Mesendoderm (in vitro differentiated cells): ENCODE measurements around the gene TNKS2.

Source experiments
- DNase-seq: peaks from one replicate; pipeline ENCODE4 v3.0.0; 2013
- H2AK5ac ChIP-seq: 2 replicates; pipeline ENCODE4 v1.6.1; 2013; ENCODE audit warnings: low read length, inconsistent platforms
- H2BK120ac ChIP-seq: 2 replicates; pipeline ENCODE4 v1.6.1; 2013; ENCODE audit warnings: low read depth, mild to moderate bottlenecking, low read length, moderate library complexity, mixed read lengths
- H2BK15ac ChIP-seq: replicated peaks from 2 replicates; pipeline ENCODE4 v1.6.1; 2013; ENCODE audit warnings: low read depth, mild to moderate bottlenecking, moderate library complexity
- H2BK5ac ChIP-seq: 2 replicates; pipeline ENCODE4 v1.6.1; 2013; ENCODE audit warnings: low read length, inconsistent platforms
- H3K18ac ChIP-seq: 2 replicates; pipeline ENCODE4 v1.6.1; 2013; ENCODE audit warnings: mild to moderate bottlenecking, low read length, mixed read lengths
- H3K23ac ChIP-seq: one replicate; pipeline ENCODE4 v1.6.1; 2013; ENCODE audit warnings: low read length
- H3K27ac ChIP-seq: 2 replicates; pipeline ENCODE4 v1.5.1; 2013; ENCODE audit warnings: low read depth, mild to moderate bottlenecking, inconsistent platforms, low read length, moderate library complexity
- H3K27me3 ChIP-seq: 2 replicates; pipeline ENCODE4 v1.6.1; 2013; ENCODE audit warnings: low read length, control low read depth, mild to moderate bottlenecking, inconsistent platforms; ENCODE audit not compliant: insufficient read depth, poor library complexity
- H3K36me3 ChIP-seq: 2 replicates; pipeline ENCODE4 v1.6.1; 2013; ENCODE audit warnings: low read length, inconsistent platforms; ENCODE audit not compliant: control insufficient read depth, insufficient read depth
- H3K4ac ChIP-seq: one replicate; pipeline ENCODE4 v1.6.1; 2013; ENCODE audit warnings: low read depth, mild to moderate bottlenecking, low read length, moderate library complexity
- H3K4me1 ChIP-seq: 2 replicates; pipeline ENCODE4 v1.6.1; 2013; ENCODE audit warnings: low read depth, low read length, inconsistent platforms; ENCODE audit not compliant: control insufficient read depth
- H3K4me2 ChIP-seq: 2 replicates; pipeline ENCODE4 v1.6.1; 2013; ENCODE audit warnings: low read length
- H3K4me3 ChIP-seq: 2 replicates; pipeline ENCODE4 v1.5.1; 2013; ENCODE audit warnings: mild to moderate bottlenecking, low read length
- H3K56ac ChIP-seq: one replicate; pipeline ENCODE4 v1.6.1; 2013; ENCODE audit warnings: low read length
- H3K79me1 ChIP-seq: 2 replicates; pipeline ENCODE4 v1.6.1; 2013; ENCODE audit warnings: low read length, inconsistent platforms
- H3K79me2 ChIP-seq: 2 replicates; pipeline ENCODE4 v1.6.1; 2013; ENCODE audit warnings: mild to moderate bottlenecking, low read length; ENCODE audit not compliant: control insufficient read depth, insufficient read depth
- H3K9ac ChIP-seq: 2 replicates; pipeline ENCODE4 v1.6.1; 2013; ENCODE audit warnings: low read length, inconsistent platforms
- H4K5ac ChIP-seq: one replicate; pipeline ENCODE4 v1.6.1; 2013; ENCODE audit warnings: low read length
- H4K8ac ChIP-seq: one replicate; pipeline ENCODE4 v1.6.1; 2013; ENCODE audit warnings: low read depth, mild to moderate bottlenecking, control low read depth, low read length, moderate library complexity
- WGBS: extraction: QIAGEN DNeasy Blood & Tissue Kit; methylation state at CpG from one replicate; pipeline ENCODE4 v1.1.7; 2013; ENCODE audit warnings: low lambda C conversion rate, missing lambda C conversion rate; ENCODE audit not compliant: insufficient coverage; ENCODE audit errors: extremely low coverage; 5-methylcytosine and 5-hydroxymethylcytosine counted together

TNKS2 gene

GRCh38 chr10:91772869-91773268 is 25.4 kb upstream of the TNKS2 start:
- Histone ChIP-seq H3K79me1 (no peaks in the 10 kb centered on the region), H3K36me3 (no peaks in the 10 kb centered on the region), H3K56ac (no peak overlapping the region), H3K79me2 (no peaks in the 10 kb centered on the region), H3K23ac (no peak overlapping the region), H3K4me1 (no peaks in the 10 kb centered on the region), H2BK120ac (no peak overlapping the region), H2BK5ac (no peak overlapping the region), H3K9ac (no peak overlapping the region), H2AK5ac (no peak overlapping the region), H3K4ac (no peak overlapping the region), H3K4me2 (no peak overlapping the region), H4K5ac (no peak overlapping the region), H3K4me3 (no peak overlapping the region), H3K27me3 (no peaks in the 10 kb centered on the region), H3K27ac (no peak overlapping the region), H3K18ac (no peak overlapping the region), H4K8ac (no peak overlapping the region), H2BK15ac (no peak overlapping the region)
- no CpG with 5 or more reads among the region's 1 CpG for WGBS
- no peak for DNase-seq

- H3K56ac ChIP-seq = no peak overlapping the region
- no peaks in the 10 kb centered on the region for H3K4me1 ChIP-seq
- H2BK15ac ChIP-seq = no peak overlapping the region
- H2AK5ac ChIP-seq = no peak overlapping the region
- H3K9ac ChIP-seq = no peak overlapping the region
- H3K4ac ChIP-seq = no peak overlapping the region
- H3K18ac ChIP-seq = no peak overlapping the region
- no peaks in the 10 kb centered on the region for H3K79me1 ChIP-seq
- no peak overlapping the region for H3K4me2 ChIP-seq
- H4K5ac ChIP-seq = no peak overlapping the region
- H3K79me2 ChIP-seq = no peaks in the 10 kb centered on the region
- H3K23ac ChIP-seq = no peak overlapping the region
- no peak overlapping the region for H2BK120ac ChIP-seq
- DNase-seq = no peak
- WGBS = no CpG with 5 or more reads among the region's 2 CpGs
- H3K4me3 ChIP-seq = no peak overlapping the region
- no peak overlapping the region for H4K8ac ChIP-seq
- H2BK5ac ChIP-seq = no peak overlapping the region
- no peaks in the 10 kb centered on the region for H3K36me3 ChIP-seq
- H3K27me3 ChIP-seq = no peaks in the 10 kb centered on the region
- H3K27ac ChIP-seq = no peak overlapping the region
Observed at GRCh38 chr10:91774571-91774970, 23.7 kb upstream of the TNKS2 start.

GRCh38 chr10:91775731-91776130 is 22.5 kb upstream of the TNKS2 start:
- DNase-seq = no peak
- no peak overlapping the region for H3K27ac ChIP-seq
- H3K4me1 ChIP-seq = no peaks in the 10 kb centered on the region
- H3K18ac ChIP-seq = no peak overlapping the region
- H2BK15ac ChIP-seq = no peak overlapping the region
- H3K79me1 ChIP-seq = no peaks in the 10 kb centered on the region
- H3K79me2 ChIP-seq = no peaks in the 10 kb centered on the region
- H3K56ac ChIP-seq = no peak overlapping the region
- no peak overlapping the region for H3K9ac ChIP-seq
- H3K4ac ChIP-seq = no peak overlapping the region
- H3K4me3 ChIP-seq = no peak overlapping the region
- no peak overlapping the region for H4K5ac ChIP-seq
- H3K4me2 ChIP-seq = no peak overlapping the region
- WGBS = no CpG with 5 or more reads among the region's 2 CpGs
- H3K36me3 ChIP-seq = no peaks in the 10 kb centered on the region
- no peaks in the 10 kb centered on the region for H3K27me3 ChIP-seq
- H2BK120ac ChIP-seq = no peak overlapping the region
- no peak overlapping the region for H2BK5ac ChIP-seq
- H2AK5ac ChIP-seq = no peak overlapping the region
- H3K23ac ChIP-seq = no peak overlapping the region
- H4K8ac ChIP-seq = no peak overlapping the region

- Histone ChIP-seq H3K4me3 (no peak overlapping the region), H2BK5ac (no peak overlapping the region), H3K9ac (no peak overlapping the region), H3K4me2 (no peak overlapping the region), H4K5ac (no peak overlapping the region), H3K36me3 (no peaks in the 10 kb centered on the region), H3K4ac (no peak overlapping the region), H3K27ac (no peak overlapping the region), H3K18ac (no peak overlapping the region), H2BK120ac (no peak overlapping the region), H3K79me2 (no peaks in the 10 kb centered on the region), H3K79me1 (no peaks in the 10 kb centered on the region), H3K23ac (no peak overlapping the region), H2AK5ac (no peak overlapping the region), H4K8ac (no peak overlapping the region), H3K4me1 (no peaks in the 10 kb centered on the region), H3K56ac (no peak overlapping the region), H3K27me3 (no peaks in the 10 kb centered on the region), H2BK15ac (no peak overlapping the region)
- DNase-seq = no peak
- no CpG with 5 or more reads among the region's 3 CpGs for WGBS
Observed at GRCh38 chr10:91776266-91776665, 22.0 kb upstream of the TNKS2 start.

DNA sequence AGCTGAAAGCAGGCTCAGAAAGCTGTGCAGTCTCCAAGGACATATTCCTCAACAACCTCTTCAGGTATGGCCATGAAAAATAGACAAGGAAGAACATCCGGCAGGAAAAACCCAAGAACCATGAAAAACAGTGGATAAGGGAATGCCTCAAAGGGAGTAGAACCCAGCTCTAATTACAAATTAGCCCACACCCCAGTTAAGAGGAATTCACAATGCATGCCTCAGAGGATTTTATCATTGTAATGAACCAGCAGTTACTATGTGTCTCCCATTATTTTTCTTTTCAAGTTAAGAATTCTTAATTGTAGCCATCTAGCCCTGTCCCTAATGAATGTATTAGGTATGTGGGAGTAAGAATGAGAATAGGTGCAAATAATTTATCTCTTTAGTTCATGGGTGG is 19.7 kb upstream of the TNKS2 start:
- no peak overlapping the region for H4K8ac ChIP-seq
- WGBS = no CpG with 5 or more reads among the region's 1 CpG
- H2BK15ac ChIP-seq = no peak overlapping the region
- no peak overlapping the region for H2AK5ac ChIP-seq
- no peak overlapping the region for H3K4me3 ChIP-seq
- no peaks in the 10 kb centered on the region for H3K4me1 ChIP-seq
- H3K27ac ChIP-seq = no peak overlapping the region
- no peak overlapping the region for H3K56ac ChIP-seq
- no peak overlapping the region for H4K5ac ChIP-seq
- no peak overlapping the region for H3K9ac ChIP-seq
- no peak overlapping the region for H2BK120ac ChIP-seq
- H2BK5ac ChIP-seq = no peak overlapping the region
- no peak overlapping the region for H3K4ac ChIP-seq
- no peaks in the 10 kb centered on the region for H3K79me2 ChIP-seq
- H3K4me2 ChIP-seq = no peak overlapping the region
- no peaks in the 10 kb centered on the region for H3K36me3 ChIP-seq
- no peak overlapping the region for H3K23ac ChIP-seq
- H3K27me3 ChIP-seq = no peaks in the 10 kb centered on the region
- no peak overlapping the region for H3K18ac ChIP-seq
- H3K79me1 ChIP-seq = no peaks in the 10 kb centered on the region
- DNase-seq = peak; percentile 13

DNA sequence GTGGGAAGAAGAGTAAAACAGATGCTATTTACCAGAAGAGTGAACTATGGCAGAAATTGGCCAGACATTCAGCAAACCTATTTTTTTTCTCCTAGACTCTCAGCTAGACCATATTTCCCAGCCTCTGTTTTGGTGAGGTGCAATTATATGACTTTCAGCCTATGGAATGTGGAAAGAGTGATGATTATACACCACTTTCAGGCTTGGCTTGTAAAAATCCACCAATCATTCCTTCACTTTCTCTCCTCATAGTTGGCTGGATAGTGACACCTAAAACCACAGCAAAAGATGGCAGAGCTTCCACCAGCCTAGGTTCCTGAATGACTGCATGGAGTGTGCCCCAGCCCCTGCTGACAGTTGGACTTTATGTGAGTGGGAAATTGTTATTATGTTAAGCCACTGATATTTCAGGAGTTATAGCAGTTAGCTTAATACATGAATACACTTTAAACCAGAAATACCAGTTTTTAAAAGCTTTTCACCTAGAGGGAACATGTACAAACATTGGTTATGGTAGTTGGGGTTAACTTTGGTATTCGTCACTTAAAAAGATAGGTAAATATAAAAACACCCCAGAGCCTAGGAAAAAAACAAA is 19.1 kb upstream of the TNKS2 start:
- Histone ChIP-seq H3K18ac (no peak overlapping the region), H3K23ac (no peak overlapping the region), H4K8ac (no peak overlapping the region), H3K9ac (no peak overlapping the region), H3K27me3 (no peaks in the 10 kb centered on the region), H3K79me1 (no peaks in the 10 kb centered on the region), H2BK5ac (no peak overlapping the region), H3K79me2 (no peaks in the 10 kb centered on the region), H3K27ac (no peak overlapping the region), H3K4me2 (no peak overlapping the region), H3K4ac (no peak overlapping the region), H3K36me3 (no peaks in the 10 kb centered on the region), H4K5ac (no peak overlapping the region), H3K4me1 (no peaks in the 10 kb centered on the region), H2AK5ac (no peak overlapping the region), H2BK15ac (no peak overlapping the region), H3K4me3 (no peak overlapping the region), H3K56ac (no peak overlapping the region), H2BK120ac (no peak overlapping the region)
- no peak for DNase-seq
- WGBS = no CpG with 5 or more reads among the region's 1 CpG
